RPMI7951 (cell line): ENCODE results near the gene PLA2G4D. TPM values are rescaled to one million over a fixed set of nuclear protein-coding genes. Genes with fewer than 3 reads are reported as not detected.
A peak's percentile ranks its signal among the peaks of the same experiment; 100 is the strongest.

Experiments
- DNase-seq: peaks from one replicate; pipeline ENCODE4 v3.0.0-alpha.2; 2012; ENCODE audit warnings: low read depth
- total RNA-seq: library from RNA; depleted of rRNA; stranded (reverse); fragments of >200 nt; shearing (Covaris generic); gene quantifications from 2 replicates; pipeline ENCODE4 v1.2.3, GENCODE V29; 2014

Gene PLA2G4D
- total RNA-seq, 1 experiment from 2014 or later: not detected

DNA sequence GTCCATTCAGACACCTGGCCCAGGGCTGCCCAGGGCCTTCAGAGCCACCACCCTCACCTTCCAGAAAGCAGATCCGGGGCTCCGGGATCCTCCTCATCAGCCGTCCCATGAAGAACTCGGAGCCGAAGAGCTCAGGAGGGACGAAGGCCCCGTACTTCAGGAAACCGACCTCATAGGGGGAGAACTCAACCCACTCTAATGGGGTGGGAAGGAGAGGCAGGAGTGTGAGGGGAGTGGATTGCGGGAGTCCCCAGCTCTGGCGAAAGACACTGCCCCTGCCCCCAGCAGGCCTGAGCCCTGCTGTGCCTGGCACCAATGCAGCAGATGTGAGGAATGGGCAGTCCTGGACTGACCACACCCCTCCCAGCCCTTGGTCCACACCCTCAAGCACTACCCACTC is 22.6 kb downstream of the PLA2G4D start:
- DNase-seq: no peak

DNA sequence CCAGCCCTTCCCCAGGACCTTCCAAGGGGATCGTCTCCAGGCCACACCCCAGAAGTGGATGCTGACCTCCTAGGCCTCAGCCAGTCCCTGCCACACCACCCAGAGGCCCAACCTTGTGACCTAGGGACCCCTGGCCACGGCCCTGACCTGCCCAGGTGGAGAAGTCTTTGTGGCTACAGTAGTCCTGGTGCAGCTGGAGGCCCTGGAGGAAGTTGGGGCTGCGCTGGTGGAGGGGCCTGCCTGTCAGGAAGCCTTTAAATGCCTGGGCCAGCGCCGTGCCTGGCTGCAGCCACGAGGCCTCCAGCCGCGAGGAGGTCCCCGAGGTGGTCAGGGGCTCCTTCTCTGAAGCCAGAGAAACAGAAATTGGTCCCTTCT is 23.4 kb downstream of the PLA2G4D start:
- no peak for DNase-seq

DNA sequence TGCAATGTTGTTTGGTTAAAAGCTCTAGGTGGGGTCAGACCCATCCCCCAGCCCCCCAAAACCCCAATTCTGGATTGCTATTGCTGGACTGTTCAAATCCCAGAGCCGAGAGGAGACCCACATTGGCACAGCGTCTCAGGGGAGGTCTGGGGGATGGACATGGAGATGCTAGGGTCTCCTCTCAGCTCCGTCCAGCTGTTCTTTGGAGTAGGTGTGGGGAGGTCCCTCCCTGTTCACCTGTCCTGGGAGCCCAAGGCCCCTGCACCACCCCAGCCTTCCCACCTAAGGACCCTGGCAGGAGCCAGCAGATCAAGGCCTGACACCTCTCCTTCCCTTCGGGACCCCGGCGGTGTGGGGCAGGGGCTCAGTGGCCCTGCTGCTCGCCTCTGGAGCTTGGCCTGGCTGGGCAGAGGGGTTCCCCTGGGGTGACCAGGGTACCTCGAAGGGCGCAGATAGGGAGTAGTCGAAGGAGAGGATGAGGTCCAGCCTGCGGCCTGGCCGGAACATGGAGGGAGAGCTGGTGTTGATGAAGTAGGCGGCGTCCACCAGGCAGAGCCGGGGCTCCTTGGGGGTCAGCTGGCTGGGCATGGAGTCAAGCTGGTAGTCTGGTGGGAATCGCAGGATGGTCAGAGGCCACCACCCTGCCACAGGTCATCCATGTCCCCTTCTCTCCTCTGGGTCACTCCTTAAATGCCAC is 23.9 kb downstream of the PLA2G4D start:
- DNase-seq: no peak

DNA sequence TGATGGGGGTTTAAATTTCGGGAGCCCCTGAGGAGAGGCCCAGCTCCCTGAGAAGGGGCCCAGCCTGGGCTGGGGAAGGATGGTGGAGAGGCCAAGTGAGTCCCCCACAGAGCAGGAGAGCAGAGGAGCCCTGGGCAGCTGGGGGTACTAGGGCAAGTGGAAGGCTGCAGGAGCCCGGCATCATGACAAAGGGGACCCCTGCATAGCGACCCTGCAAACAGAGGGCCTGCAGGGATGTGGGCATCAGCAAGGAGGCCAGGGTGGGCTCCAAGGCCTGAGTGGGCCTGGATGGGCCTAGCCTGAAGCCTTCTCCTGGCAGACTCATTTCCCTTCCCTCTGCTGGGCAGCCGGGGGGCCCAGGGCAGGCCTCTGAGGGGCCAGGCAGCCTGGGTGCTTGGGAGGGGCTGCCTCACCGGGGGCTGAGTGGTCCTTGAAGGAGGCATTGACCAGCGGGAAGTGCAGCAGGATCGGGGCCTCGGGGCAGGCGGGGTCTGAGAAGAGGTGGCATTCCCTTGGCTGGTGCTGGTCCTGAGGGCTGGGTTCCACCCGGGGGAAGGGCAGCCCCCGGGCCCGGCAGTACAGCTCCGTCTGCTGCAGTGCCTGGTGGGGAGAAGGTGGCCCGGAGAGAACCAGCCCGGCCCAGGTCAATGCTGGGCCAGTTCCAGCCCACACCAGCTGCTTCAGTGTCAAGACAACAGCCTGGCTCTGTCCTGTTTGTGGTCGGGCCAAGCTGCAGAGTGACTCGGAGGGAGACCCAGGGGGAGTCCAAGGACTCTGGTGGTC is 24.7 kb downstream of the PLA2G4D start:
- DNase-seq: no peak

DNA sequence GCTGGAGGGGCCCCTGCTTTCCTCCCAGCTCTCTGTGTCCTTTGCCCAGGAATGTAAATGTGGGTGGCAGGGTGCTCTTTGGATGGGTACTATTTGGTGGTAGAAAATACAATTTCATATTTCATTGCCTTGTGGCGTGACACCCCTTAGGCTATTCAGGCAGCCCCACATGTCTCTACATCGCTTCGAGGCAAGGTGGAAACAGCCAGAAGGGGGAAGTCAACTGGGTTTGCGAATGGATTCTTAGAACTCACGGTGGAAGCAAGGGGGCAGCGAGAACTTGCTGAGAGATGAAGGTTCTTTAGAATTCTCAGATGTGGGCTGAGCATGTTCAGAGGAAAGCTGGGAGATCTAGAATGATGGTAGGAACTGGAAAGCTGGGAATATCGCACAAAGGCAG is 25.3 kb downstream of the PLA2G4D start:
- DNase-seq: no peak

DNA sequence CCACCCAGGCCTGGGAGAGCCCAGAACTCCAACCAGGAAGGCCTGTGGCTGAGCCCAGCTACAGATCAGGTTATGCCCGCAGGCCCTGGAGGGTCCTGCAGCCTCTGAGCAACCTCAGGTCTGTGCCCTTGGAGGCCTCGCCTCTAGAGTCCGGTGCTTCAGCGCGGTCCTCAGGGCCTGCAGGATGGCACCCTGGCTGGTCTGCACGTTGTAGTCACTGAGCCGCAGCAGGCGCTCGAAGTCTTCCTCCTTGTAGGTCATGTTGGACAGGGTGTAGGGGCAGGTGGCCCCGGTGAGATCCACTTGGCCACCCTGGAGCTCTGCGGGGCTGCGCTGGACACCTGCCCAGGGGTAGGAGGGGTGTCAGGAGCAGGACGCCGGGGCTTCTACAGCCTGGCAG is 25.8 kb downstream of the PLA2G4D start:
- DNase-seq: no peak

DNA sequence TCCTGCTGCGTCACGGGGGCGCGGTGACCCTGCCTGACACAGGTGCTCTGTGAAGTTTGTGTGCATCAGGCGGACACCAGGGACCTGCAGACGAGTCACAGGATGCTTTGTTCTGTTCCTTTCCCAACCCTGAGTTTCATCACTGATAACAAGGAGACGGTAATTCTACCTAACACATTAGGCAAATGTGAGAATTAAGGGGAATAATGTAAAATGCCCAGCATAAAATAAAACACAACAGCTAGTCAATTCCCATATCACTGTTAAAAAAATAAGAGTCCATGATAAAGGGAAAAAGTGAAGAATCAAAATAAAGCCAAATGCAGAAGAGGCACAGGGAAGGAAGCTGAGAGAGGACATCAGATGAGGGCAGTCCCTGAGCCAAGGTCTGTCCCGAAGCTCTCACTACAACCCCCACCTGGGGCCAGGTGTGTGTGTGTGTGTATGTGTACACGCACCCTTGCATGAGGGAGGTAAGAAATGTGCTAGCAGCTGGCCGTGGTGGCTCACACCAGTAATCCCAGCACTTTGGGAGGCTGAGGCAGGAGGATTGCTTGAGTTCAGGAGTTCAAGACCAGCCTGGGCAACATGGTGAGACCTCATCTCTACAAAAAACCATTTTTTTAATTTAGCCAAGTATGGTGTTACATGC is 27.5 kb downstream of the PLA2G4D start:
- DNase-seq: no peak

DNA sequence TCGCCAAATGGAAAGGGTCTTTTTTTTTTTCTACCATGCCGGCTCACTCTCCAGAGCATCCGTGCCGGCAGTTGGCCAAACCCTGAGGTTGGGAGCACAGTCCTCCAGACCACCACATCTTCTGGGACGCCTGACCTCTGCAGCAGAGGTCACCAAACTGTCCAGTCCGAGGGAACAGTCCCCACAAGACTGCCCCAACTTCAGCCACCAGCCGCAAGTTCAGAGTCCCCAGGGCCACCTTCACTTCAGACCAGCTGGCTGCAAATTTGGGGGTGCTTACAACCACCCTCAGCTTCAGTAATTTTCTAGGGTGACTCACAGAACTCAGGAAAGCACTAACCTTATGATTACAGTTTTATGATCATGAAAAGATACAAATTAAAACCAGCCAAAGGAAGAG is 28.9 kb downstream of the PLA2G4D start:
- DNase-seq: no peak

DNA sequence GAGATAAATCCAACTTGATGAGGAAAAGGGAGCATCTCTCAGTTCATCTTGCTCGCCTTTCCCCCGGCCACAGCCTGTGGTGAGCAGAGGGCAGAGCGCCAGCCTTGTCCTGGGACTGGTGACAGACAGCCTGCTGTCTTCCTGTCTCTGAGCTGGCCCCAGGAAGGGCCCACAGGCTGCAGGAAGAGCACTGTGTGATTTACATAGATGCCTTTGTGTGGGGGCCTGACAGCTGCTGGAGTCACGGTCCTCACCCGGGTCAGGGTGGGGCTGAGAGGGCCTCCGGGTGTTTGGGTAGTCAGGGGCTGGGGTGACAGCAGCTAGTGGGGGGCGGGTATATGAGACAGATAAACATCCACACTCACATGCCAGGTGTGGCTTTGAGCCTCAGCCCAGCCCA is 29.3 kb downstream of the PLA2G4D start:
- peak; percentile 63 for DNase-seq

DNA sequence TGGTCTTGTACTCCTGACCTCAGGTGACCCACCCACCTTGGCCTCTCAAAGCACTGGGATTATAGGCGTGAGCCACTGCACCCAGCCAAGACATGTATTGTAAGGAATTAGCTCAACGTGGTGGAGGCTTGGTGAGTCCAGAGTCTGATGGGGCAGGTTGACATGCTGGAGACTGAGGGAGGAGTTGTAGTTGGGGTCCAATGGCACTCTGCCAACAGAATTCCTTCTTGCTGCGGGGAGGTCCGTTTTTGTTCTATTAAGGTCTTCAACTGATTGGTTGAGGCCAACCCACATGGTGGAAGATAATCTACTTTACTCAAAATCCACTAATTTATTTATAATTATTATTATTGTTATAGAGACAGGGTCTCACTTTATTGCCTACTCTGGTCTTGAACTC is 30.1 kb downstream of the PLA2G4D start:
- DNase-seq: no peak

DNA sequence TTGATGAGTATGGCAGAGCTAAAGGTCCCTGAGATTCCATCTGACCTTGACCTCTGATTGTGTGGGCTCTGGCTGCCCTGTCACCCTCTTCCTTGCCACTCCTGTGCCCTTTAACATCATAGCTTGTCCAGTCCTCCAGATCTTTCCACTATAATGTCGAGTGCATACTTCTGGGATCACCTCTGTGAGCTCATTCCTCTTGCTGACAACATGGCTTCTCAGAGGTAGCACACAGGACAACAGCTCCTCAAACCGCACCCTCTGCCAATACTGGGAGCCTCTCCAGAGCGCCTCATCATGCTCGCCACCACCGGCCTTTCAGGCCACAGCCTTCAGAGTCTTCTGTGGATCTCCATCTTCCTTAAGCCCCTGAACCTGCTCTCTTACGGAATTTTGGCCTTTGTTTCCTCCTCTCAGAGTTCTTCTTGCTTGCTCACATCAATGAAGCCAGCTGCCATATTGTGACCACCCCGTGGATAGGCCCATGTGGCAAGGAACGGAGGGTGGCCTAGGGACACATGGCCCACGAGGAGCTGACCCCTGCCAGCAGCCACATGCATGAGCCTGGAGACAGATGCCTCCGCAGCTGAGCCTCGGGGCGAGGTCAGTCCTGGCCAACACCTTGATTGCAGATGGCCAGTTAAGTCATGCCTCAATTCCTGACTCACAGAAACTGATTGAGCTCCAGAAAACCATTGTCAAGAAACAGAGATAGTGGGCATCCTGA is 31.1 kb downstream of the PLA2G4D start:
- DNase-seq: no peak

DNA sequence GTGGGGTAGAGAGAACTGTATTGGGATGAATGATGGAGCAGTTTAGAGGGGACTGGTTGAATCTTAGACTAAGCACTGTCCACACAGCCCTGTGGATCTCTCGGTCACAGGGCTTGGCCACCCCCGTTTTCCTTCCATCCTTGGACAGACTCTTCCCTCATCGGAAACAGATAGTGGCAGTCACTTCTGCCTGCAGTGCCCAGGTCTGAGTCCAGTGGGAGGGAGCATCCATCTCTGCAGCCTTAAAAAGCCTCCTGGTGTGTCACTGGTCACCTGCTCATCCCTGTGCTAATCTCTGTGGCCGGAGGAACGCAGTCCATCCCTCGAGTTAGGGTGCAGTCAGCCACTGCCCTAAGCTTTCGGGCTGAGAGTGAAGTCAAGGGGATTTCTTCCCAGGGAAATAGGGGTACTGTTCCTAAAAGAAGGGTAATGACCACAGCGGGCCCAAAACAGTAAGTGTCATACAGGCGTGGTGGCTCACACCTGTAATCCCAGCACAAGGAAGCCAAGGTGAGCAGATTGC is 32.0 kb downstream of the PLA2G4D start:
- no peak for DNase-seq

DNA sequence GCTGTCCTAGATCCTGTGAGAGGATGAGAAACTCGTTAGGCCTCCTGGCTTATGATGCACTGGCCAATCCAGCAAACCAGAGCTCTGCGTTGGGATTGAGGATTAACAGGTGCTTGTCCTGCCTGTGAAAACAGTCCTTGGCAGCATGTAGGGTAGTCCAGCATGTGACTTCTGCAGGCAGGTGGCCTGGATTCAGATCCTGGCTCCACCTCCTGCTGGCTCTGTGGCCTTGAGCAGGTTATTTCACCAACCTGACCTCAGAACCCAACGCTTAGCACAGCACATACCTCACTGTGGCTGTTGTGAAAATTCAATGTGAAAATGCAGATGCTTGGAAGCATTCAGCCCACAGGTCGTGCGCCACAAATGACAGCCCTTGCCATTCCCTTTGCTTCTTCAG is 33.6 kb downstream of the PLA2G4D start:
- DNase-seq: no peak

DNA sequence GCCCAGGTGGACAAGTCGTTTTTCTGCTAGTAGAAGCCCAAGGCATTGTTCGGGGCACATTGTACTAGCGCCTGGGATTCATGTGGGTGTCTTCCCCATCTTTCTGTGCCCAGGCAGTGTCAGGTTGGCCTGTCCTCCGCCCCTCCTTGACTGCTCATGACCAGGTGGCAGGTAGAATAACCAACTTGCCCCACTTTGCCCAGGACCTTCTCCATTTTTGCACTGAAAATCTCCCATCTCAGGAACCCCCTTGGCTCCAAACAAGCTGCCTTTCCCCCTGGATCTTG is 33.9 kb downstream of the PLA2G4D start:
- DNase-seq: no peak

DNA sequence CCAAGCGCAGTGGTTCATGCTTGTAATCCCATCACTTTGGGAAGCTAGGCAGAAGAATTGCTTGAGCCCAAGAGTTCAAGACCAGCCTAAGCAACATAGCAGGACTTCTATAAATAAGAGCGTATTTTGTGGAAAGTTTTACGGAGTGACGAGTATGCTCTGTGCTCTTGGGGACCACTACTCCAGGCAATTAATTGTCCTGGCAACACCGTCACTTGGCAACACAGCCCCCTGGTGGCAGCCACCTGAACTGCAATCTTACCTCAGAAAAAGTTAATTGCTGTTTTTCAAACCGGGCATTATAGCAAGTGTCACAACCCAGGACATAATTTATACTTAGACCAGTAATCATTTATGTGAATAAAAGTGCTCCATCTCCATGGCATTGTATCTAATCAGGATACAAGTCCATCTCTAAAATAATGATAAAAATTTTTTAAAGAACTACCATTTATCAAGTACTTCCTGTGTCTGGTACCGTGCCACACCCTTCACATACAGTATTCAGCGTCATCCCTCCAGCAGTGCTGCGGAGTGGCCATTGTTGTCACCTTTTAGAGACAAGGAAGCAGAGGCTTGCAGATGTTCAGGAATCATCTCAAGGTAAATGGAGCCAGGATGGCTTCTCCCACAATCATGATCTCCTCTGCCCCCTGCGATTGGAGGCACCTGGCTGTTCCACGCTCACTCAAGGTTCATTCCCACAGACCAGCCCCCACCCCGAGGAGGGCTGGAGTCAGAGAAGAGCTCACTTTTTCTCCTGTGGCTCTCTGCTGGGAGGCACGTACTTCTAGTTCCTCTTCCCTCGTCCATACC is 34.5 kb downstream of the PLA2G4D start:
- peak; percentile 43 for DNase-seq

DNA sequence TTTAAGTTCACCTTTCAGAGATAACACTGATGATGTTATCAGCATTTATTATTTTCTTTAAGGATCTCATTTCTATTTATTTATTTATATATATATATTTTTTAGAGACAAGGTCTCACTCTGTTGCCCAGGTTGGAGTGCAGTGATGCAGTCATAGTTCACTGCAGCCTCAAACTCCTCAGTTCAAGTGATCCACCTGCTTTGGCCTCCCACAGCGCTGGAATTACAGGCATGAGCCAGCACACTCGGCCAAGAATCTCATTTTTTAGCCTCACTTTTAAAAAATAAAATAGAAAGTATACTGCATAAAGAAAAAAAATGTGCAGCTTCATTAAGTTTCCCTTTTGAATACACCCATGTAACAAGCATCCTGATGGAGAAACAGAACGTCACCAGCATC is 35.6 kb downstream of the PLA2G4D start:
- no peak for DNase-seq

DNA sequence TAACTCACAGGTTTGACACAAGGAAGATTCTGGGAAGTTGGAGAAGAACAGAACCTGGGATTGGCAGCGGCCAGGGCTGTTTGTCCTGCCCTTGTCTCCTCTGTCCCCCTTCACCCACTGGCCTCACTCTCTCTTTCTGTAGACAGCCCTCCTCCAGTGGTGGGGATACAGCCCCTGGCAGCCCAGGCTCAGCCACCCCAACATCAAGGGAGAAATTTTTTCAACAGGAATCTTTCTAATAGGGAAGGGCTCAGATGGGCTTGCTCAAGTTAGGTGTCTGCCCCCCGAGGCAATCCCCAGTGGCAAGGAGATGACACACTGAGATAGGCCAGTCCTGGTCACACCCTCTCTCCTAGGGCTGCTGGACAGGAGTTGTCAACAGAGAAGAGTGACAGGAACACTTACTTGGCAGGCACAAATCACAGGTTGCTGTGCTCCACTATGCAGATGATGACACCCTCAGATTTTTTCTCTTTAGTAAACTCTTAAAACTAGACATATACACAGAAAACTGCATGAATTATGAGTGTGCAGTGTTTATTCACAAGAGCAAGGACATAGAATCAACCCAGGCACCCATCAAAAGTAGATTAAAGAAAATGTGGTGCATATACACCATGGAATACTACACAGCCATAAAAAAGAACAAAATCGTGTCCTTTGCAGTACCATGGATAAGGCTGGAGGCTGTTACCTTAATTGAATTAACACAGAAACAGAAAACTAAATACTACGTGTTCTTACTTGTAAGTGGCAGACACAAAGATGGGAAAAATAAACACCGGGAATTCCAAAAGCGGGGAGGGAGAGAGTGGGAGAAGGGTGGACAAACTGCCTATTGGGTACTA is 36.3 kb downstream of the PLA2G4D start:
- no peak for DNase-seq

DNA sequence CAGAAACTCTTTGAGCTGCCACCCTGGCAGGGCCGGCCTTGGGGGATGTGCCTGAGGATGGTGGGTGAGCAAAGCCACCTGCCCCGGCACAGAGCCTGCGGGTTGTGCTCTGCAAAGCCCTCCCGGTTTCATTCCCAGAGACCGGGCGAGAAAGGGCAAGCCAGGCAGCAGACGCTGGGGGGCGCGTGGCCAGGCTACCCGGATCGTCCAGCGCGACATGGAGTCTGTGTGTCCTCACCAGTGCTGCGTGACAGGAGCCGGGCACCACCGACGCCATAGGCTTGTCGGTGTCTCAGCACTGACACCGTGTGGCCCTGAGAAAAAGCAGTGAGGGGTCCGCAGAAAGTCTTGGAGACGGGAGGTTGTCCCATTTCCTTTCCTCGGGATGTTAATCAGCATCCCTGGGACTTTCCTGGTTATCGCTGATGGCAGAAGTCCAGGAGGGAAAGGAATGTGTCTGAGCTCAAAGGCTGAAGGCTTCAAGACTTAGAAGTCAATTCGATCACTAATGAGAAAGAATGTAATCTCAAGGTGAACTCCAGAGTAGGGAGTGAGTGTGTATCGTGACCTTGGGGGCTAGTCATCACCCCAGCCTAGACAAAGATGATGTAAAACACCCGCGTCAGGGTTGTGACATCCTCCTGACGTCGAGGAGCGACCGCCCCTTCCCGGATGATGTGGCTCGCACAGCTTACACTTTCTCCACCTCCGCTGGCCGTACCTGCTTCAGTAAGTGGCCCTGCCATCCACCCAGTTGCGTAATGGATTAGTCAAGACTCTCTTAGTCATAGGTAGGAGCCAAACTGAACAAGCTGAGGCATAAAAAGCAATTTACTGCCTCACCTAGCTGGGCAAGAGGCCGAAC is 37.2 kb downstream of the PLA2G4D start:
- DNase-seq: peak; percentile 83

DNA sequence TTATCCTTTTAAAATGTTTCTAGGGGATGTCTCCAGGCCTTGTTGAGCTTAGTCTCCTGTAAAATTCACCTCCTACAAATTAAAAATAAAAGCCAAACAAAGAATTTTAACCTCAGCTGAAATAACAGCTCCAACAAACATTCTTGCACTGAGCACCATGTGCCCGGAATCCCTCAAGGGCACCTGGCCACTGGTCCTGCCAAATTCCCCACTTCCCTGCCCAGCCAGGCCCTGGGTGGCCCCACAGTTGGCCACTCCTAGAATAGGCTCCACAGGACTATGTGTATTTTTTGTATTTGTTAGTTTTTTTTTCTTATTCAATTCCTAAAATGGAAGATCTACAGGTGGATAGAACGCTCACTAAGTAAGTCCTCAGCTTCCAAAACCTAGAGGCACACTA is 40.4 kb downstream of the PLA2G4D start:
- no peak for DNase-seq

DNA sequence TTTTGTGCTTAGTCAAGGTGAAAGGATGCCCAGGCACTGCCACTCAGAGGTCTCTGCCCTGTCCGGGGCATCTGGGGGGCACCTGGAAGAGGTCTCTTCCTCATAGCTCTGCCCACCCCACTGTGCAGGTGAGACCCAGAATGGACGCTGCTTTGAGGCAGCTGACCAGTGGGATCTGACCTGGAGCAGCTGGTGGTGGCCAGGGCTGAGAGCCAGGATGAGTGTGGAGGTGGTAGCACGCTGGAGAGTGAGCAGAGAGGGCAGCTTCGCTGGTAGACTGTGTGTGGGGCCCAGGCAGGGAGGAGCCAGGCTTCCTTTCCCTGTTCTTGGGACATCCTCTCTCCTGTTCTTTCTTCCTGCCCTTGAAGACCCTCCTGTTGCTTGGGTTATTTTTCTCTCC is 41.4 kb downstream of the PLA2G4D start:
- no peak for DNase-seq
